PFSK-1 (cell line): Measurements from ENCODE around the gene AIF1L.

Experiments used
- FOXP2 ChIP-seq: optimal IDR thresholded peaks from 2 replicates; pipeline ENCODE3; 2011; ENCODE audit warnings: borderline replicate concordance, control low read depth, inconsistent platforms; ENCODE audit not compliant: insufficient read depth; ENCODE audit errors: extremely low read length, extremely low read depth
- POLR2AphosphoS5 ChIP-seq: IDR thresholded peaks from 2 replicates; pipeline ENCODE4 v1.6.1; 2012; ENCODE audit warnings: low read depth, mild to moderate bottlenecking, control low read depth, low read length, moderate library complexity
- REST ChIP-seq, 2 experiments: IDR thresholded peaks; 2 replicates each; pipeline versions ENCODE4 v1.6.1 to v1.8.0; 2011 to 2012; ENCODE audit warnings: low read depth in 2 of 2, low read length in 2 of 2, control low read depth in 1 of 2, inconsistent platforms in 1 of 2, mild to moderate bottlenecking in 1 of 2, moderate library complexity in 1 of 2; ENCODE audit not compliant: insufficient read depth in 1 of 2
- SIN3A ChIP-seq: IDR thresholded peaks from 2 replicates; pipeline ENCODE4 v1.6.1; 2012; ENCODE audit warnings: mild to moderate bottlenecking, low read length, moderate library complexity, borderline replicate concordance; ENCODE audit not compliant: insufficient read depth
- TAF1 ChIP-seq: IDR thresholded peaks from 2 replicates; pipeline ENCODE4 v1.6.1; 2012; ENCODE audit warnings: low read length, control low read depth, borderline replicate concordance; ENCODE audit not compliant: insufficient read depth

AIF1L gene

GRCh38 chr9:131145245-131145644, 48.9 kb downstream of the AIF1L start:
- no peak for TF ChIP-seq SIN3A
- no peak for TF ChIP-seq TAF1
- no peak for TF ChIP-seq FOXP2
- TF ChIP-seq REST (IDR thresholded peaks at IDR 0.05; ENCODE audit: insufficient read depth in 1 of 2, low read depth in 2 of 2, low read length in 2 of 2) = no peak
- TF ChIP-seq POLR2AphosphoS5 = no peak

- TF ChIP-seq SIN3A (no peak), FOXP2 (no peak), POLR2AphosphoS5 (no peak), REST (IDR thresholded peaks at IDR 0.05; ENCODE audit: insufficient read depth in 1 of 2, low read depth in 2 of 2, low read length in 2 of 2) (no peak)
Measured at GRCh38 chr9:131146186-131146585, 49.9 kb downstream of the AIF1L start.

DNA sequence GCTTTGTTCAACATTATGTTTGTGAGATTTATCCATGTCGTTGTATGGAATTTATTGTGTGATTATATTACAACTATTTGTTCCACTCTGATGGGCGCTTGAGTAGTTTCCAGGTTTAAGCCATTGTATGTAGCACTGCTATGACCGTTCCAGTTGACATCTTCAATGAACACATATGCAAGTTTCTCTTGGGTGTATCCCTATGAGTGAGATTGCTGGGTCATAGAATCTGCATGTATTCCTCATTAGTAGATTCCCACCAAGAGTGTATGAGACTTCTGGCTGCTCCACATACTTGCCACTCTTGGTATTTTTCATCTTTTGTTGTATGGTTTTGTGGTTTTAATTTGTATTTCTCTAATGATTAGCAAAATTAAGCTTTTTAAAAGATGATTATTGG, 51.9 kb downstream of the AIF1L start:
- TF ChIP-seq REST (IDR thresholded peaks at IDR 0.05; ENCODE audit: insufficient read depth in 1 of 2, low read depth in 2 of 2, low read length in 2 of 2) (no peak), TAF1 (no peak), SIN3A (no peak), FOXP2 (no peak), POLR2AphosphoS5 (no peak)

DNA sequence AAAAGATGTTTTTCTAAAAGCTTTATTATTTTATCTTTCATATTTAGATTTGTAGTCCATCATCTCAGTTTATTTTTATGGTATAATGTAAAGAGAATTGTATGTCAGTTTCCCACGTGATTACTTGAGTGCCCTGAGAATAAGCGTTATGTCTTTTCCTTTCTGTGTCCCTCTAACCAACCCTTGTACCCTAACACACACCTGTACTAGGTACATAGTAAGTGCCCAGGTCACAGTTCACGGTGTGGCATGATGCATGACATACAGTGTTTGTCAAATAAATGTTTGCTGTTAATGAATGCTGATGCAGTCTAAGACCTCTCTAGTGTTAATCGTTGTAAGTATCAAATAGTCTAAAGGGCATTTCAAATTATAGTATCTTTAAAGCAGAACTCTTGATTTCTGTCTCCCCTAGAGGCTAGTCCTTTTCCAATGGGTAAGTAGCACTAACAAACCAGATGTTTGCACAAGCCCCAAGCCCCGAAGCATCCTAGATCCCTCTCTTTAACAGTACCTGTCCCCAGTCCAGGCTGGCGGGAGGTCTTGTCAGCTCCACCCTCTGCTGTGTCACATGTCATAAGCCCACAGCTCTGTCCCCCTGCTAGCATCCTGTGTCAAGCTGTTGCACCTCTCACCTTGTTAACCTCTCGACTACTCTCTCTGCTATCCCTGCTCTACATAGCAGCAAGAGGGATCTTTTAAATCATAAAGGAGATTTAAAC, 52.8 kb downstream of the AIF1L start:
- TF ChIP-seq SIN3A (no peak), POLR2AphosphoS5 (no peak), TAF1 (no peak), REST (IDR thresholded peaks at IDR 0.05; ENCODE audit: insufficient read depth in 1 of 2, low read depth in 2 of 2, low read length in 2 of 2) (no peak), FOXP2 (no peak)

- TF ChIP-seq SIN3A (no peak), FOXP2 (no peak), TAF1 (no peak), REST (IDR thresholded peaks at IDR 0.05; ENCODE audit: insufficient read depth in 1 of 2, low read depth in 2 of 2, low read length in 2 of 2) (no peak), POLR2AphosphoS5 (no peak)
Measured at GRCh38 chr9:131149688-131150053, 53.3 kb downstream of the AIF1L start.
